Coronary artery (tissue), 2 donors: ENCODE results near the gene CAMTA1.

Experiments
- DNase-seq: peaks from one replicate; pipeline ENCODE4 v3.0.0-alpha.2; 2017; ENCODE audit warnings: low spot score
- H3K27ac ChIP-seq, 2 donors: fragments of 200-600 bp; sonication (generic); one replicate each; pipeline ENCODE4 v1.5.1; 2016 to 2019
- H3K4me3 ChIP-seq: fragments of 200-600 bp; sonication (generic); 2 replicates; pipeline ENCODE4 v1.5.1; 2016; ENCODE audit warnings: mild to moderate bottlenecking, moderate library complexity
- TF ChIP-seq, protein P1 (sequence below): fragments of 200-600 bp; sonication (generic); IDR thresholded peaks from one replicate; pipeline ENCODE4 v1.5.1; 2019; ENCODE audit warnings: antibody characterized with exemption

The CAMTA1 gene

DNA sequence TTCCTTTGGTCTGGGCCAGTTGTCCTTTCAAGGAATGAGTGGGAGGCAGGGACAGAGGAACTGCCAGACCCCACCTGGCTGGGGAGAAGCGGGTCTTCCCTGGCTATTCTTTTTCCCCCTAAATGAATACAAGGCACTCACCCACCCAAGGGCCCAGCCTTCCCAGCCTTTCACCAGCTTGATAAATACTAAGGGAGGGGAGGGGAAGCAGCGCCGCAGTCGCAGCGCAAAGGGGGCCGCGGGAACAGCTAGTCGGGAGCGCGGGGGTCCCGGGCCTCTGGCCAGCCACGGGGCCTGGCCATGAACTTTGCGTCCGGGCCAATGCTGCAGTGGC lies 894.6 kb downstream of the CAMTA1 start:
- TF ChIP-seq, protein P1, sequence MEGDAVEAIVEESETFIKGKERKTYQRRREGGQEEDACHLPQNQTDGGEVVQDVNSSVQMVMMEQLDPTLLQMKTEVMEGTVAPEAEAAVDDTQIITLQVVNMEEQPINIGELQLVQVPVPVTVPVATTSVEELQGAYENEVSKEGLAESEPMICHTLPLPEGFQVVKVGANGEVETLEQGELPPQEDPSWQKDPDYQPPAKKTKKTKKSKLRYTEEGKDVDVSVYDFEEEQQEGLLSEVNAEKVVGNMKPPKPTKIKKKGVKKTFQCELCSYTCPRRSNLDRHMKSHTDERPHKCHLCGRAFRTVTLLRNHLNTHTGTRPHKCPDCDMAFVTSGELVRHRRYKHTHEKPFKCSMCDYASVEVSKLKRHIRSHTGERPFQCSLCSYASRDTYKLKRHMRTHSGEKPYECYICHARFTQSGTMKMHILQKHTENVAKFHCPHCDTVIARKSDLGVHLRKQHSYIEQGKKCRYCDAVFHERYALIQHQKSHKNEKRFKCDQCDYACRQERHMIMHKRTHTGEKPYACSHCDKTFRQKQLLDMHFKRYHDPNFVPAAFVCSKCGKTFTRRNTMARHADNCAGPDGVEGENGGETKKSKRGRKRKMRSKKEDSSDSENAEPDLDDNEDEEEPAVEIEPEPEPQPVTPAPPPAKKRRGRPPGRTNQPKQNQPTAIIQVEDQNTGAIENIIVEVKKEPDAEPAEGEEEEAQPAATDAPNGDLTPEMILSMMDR, result no peak
- Histone ChIP-seq H3K4me3 (peak overlapping the region; percentile 92), H3K27ac (peak overlapping the region in 1 of 2 donors; percentile 62)
- DNase-seq, result no peak

GRCh38 chr1:7680207-7680954 lies 895.1 kb downstream of the CAMTA1 start:
- TF ChIP-seq, protein P1, result no peak
- Histone ChIP-seq H3K4me3 (peak overlapping the region; percentile 92), H3K27ac (peak overlapping the region in 1 of 2 donors; percentile 62)
- DNase-seq, result no peak

- H3K4me3 ChIP-seq, result peak overlapping the region; percentile 92
- TF ChIP-seq, protein P1, result no peak
- no peak overlapping the region for H3K27ac ChIP-seq
- no peak for DNase-seq
Observed at GRCh38 chr1:7680955-7681268, 895.7 kb downstream of the CAMTA1 start.

DNA sequence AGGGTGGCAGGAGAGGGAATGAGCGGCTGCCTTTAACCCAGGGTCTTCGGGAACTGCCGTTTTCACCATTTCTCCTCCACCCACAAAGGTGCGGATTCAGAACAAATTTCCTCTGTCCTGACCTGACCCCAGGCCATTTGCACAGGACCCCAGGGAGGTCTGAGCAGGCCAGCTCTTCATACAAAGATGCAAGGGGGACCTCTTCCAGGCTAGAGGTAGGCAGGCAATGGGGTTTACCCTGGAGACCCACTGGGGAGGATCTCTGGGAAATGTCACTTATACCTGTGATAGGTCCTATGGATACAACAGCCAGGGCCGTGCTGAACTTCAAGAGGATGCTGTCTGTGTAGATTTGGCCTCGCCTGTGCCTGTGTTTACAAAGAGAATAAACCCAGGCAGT lies 896.1 kb downstream of the CAMTA1 start:
- TF ChIP-seq, protein P1, result no peak
- Histone ChIP-seq H3K27ac (no peak overlapping the region), H3K4me3 (no peak overlapping the region)
- no peak for DNase-seq

DNA sequence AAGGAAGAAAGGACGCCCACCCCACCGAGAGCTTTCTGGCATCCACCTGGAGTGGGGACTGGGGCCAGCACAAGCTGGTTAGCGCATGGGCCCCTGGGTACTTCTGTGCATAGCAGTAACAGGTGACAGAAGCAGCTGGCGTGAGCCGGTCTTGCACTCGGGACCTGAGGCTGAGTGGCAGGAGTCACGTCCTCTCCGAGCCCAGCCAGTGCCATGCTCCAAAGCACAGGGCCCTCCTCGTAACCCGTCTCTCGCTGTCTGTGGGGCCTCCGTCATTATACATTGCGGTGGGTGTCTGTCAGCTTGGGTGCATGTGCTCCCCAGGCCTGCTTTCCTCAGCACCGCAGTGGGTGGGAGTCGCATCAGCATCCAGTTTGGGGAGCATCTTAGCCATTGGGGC lies 898.3 kb downstream of the CAMTA1 start:
- TF ChIP-seq, protein P1, result no peak
- H3K27ac ChIP-seq, result no peak overlapping the region
- H3K4me3 ChIP-seq, result no peak overlapping the region
- no peak for DNase-seq

DNA sequence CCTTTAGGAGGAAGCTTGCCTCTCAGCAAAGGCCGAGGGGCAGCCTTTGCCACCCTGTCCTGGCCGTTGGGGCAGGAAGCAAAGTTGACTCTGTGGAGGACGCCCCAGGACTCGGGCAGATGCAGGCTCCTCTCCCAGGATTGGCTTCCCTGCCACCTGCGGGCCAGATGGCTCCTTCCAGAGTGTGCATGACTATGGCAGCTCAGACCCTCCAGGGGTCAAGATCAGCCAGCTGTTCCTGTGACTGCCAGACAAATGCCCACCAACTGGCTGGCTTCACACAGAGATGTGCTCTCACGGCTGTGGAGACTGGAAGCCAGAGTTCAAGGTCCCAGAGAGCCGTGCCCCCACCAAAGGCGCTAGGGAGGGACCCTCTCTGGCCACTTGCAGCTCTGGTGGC lies 898.9 kb downstream of the CAMTA1 start:
- Histone ChIP-seq H3K4me3 (no peak overlapping the region), H3K27ac (no peak overlapping the region)
- TF ChIP-seq, protein P1, result no peak
- DNase-seq, result no peak

DNA sequence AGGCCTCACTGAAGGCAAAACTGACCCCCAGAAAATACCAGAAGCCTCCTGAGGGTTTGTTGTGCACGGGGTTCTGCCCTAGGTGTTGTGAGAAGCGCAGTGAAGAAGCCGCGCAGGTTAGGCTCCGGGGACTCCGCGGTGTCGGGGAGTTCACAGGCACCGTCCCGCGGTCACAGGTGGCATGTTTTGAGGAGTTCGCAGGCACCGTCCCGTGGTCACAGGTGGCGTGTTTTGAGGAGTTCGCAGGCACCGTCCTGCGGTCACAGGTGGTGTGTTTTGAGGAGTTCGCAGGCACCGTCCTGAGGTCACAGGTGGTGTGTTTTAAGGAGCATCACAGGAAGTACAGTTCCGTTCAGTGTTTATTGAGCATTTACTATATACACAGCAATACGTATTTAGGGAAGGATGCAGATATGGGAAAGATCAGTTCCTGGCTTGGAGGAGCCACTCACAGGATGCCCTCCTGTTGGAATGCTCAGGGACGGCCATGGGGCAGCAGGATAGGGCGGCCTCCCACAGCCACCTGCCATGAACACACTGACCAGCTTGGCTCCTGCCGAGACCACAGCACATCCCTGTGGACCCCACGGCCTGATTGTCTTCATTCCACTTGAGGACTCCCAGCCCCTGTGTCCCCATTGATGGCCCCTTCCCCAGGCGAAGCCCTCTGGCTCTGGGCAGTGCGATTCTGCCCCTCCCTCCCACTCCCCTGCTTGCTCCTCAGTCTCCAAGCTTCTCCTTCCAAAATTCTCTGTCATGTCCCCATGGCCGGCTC lies 899.8 kb downstream of the CAMTA1 start:
- H3K27ac ChIP-seq, result no peak overlapping the region
- TF ChIP-seq, protein P1, result no peak
- DNase-seq, result no peak
- no peak overlapping the region for H3K4me3 ChIP-seq
